GM12878 (cell line): Measurements from ENCODE around the gene DEF6. TPM values are rescaled to one million over a fixed set of nuclear protein-coding genes. Genes with fewer than 3 reads are reported as not detected.

ENCODE experiments used
- CBFB ChIP-seq: IDR thresholded peaks from 2 replicates; pipeline ENCODE4 v1.6.1; 2016; ENCODE audit warnings: antibody characterized with exemption, low read depth
- CBX3 ChIP-seq: fragments of 200-600 bp; sonication (generic); IDR thresholded peaks from 2 replicates; pipeline ENCODE4 v1.6.1; 2016; ENCODE audit warnings: low read depth, borderline replicate concordance
- CBX5 ChIP-seq: sonication (generic); IDR thresholded peaks from 2 replicates; pipeline ENCODE4 v1.6.1; 2016; ENCODE audit warnings: low read depth, moderate library complexity, mild to moderate bottlenecking, inconsistent platforms
- IKZF1 ChIP-seq: fragments of 450-650 bp; conservative IDR thresholded peaks from 2 replicates; pipeline ENCODE4 v1.6.1; 2017; ENCODE audit warnings: antibody characterized with exemption, mild to moderate bottlenecking
- IKZF2 ChIP-seq, 2 experiments: fragments of 450-650 bp; IDR thresholded peaks; 2 replicates each; pipeline ENCODE4 v1.6.1; 2017; ENCODE audit warnings: mild to moderate bottlenecking in 2 of 2, moderate library complexity in 2 of 2
- IRF4 ChIP-seq: IDR thresholded peaks from 2 replicates; pipeline ENCODE4 v1.6.1; 2011; ENCODE audit warnings: low read depth, low read length
- MTA3 ChIP-seq: IDR thresholded peaks from 2 replicates; pipeline ENCODE4 v1.6.1; 2012; ENCODE audit warnings: low read length, inconsistent platforms, borderline replicate concordance
- NFIC ChIP-seq: IDR thresholded peaks from 2 replicates; pipeline ENCODE4 v1.6.1; 2012; ENCODE audit warnings: low read depth, mild to moderate bottlenecking, inconsistent platforms, low read length, moderate library complexity
- PAX5 ChIP-seq: IDR thresholded peaks from 2 replicates; pipeline ENCODE4 v1.6.1; 2011; ENCODE audit warnings: low read depth, low read length, borderline replicate concordance
- POLR2AphosphoS2 ChIP-seq: IDR thresholded peaks from 2 replicates; pipeline ENCODE4 v1.6.1; 2011; ENCODE audit warnings: low read depth, mild to moderate bottlenecking, low read length, improper control_type of control experiment, moderate library complexity
- SREBF1 ChIP-seq: IDR thresholded peaks from 2 replicates; pipeline ENCODE4 v1.6.1; 2012; ENCODE audit warnings: mild to moderate bottlenecking, low read length
- STAT1 ChIP-seq: fragments of 450-650 bp; conservative IDR thresholded peaks from 2 replicates; pipeline ENCODE4 v1.6.1; 2014; ENCODE audit warnings: antibody characterized with exemption, mild to moderate bottlenecking
- TAF1 ChIP-seq: IDR thresholded peaks from 2 replicates; pipeline ENCODE4 v1.6.1; 2011; ENCODE audit warnings: mild to moderate bottlenecking, low read depth, low read length, borderline replicate concordance
- TBL1XR1 ChIP-seq: IDR thresholded peaks from 2 replicates; pipeline ENCODE4 v1.6.1; 2012; ENCODE audit warnings: low read depth, low read length, improper control_type of control experiment
- YY1 ChIP-seq: IDR thresholded peaks from 2 replicates; pipeline ENCODE4 v1.6.1; 2011; ENCODE audit warnings: low read depth, mild to moderate bottlenecking, low read length
- polyA plus RNA-seq, 11 experiments: library from polyadenylated mRNA; depleted of rRNA in 4 of 11; unstranded in 6 of 11; stranded (reverse) in 5 of 11; fragments of >200 nt; fragmentation: Nextera tagmentation in 4 of 11; fragmentation: Illumina TruSeq in 1 of 11; extraction: Ambion mirVana in 4 of 11; extraction: Trizol in 1 of 11; gene quantifications; 1 replicate in 1 of 11; 2 replicates in 10 of 11; pipeline versions ENCODE4 v1.2.1 to v1.2.3, GENCODE V29; 2011 to 2016; ENCODE audit warnings: inconsistent platforms in 2 of 11, missing spikeins in 2 of 11, low read depth in 1 of 11
- total RNA-seq, 4 experiments: library from RNA; depleted of rRNA in 3 of 4; stranded (reverse); fragments of >200 nt in 3 of 4; fragmentation: Illumina TruSeq in 1 of 4; extraction: Trizol in 1 of 4; gene quantifications; 2 replicates each; pipeline versions ENCODE4 v1.2.1 to v1.2.3, GENCODE V29; 2013 to 2021
- TF ChIP-seq, protein P1 (sequence below): IDR thresholded peaks from 2 replicates; pipeline ENCODE4 v1.6.1; 2012; ENCODE audit warnings: low read depth, low read length, improper control_type of control experiment
- TF ChIP-seq, protein P2 (sequence below): IDR thresholded peaks from 2 replicates; pipeline ENCODE4 v1.6.1; 2012; ENCODE audit warnings: low read depth, low read length, improper control_type of control experiment
- TF ChIP-seq, protein P3 (sequence below): IDR thresholded peaks from 2 replicates; pipeline ENCODE4 v1.6.1; 2012; ENCODE audit warnings: improper control_type of control experiment, low read depth, low read length; ENCODE audit not compliant: insufficient replicate concordance
- TF ChIP-seq, protein P4 (sequence below): IDR thresholded peaks from 2 replicates; pipeline ENCODE4 v1.6.1; 2011; ENCODE audit warnings: low read depth, mild to moderate bottlenecking, low read length, moderate library complexity, borderline replicate concordance; ENCODE audit errors: extremely low read depth
- TF ChIP-seq, protein P5 (sequence below): fragments of 450-650 bp; IDR thresholded peaks from 2 replicates; pipeline ENCODE4 v1.6.1; 2016; ENCODE audit warnings: mild to moderate bottlenecking
- TF ChIP-seq, protein P6 (sequence below): fragments of 450-650 bp; IDR thresholded peaks from 2 replicates; pipeline ENCODE4 v1.6.1; 2016; ENCODE audit warnings: mild to moderate bottlenecking

DEF6 gene
- total and polyA plus RNA-seq, 10 of the 15 experiments (the other 5 are each of a cell fraction or from before 2014, with no cell fraction given), result 3.3 to 69.5 (median 48.8) TPM

DNA sequence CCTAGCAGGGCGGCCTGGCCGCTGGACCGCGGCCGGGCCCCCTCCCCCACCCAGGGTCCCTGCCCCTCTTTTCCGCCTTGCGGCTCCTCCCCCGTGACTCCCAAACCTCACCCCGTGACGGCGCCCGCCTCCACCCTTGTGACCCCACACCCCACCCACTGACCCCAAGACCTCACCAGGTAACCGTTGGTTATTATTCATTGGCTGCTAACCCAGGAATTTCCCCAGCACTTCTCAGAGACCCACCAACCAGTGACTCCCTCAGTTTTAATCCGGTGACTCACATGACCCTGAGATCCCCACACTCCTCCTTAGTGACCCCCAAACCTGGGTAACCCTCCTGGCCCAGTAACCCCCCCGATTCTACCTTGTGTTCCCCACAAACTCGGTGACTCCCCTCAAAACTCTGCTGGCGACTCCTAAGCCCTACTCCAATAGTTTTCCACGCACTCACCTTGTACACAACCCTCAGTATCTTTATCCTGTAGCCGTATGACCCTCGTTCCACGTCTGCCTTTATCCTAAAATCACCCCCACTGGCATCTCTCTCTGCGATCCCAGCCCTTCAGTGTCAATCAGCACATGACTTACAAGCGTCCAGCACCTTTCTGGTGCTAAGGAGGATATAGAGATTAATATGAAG, 37.5 kb upstream of the DEF6 start (continued):
- TF ChIP-seq, protein P1, sequence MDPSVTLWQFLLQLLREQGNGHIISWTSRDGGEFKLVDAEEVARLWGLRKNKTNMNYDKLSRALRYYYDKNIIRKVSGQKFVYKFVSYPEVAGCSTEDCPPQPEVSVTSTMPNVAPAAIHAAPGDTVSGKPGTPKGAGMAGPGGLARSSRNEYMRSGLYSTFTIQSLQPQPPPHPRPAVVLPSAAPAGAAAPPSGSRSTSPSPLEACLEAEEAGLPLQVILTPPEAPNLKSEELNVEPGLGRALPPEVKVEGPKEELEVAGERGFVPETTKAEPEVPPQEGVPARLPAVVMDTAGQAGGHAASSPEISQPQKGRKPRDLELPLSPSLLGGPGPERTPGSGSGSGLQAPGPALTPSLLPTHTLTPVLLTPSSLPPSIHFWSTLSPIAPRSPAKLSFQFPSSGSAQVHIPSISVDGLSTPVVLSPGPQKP, result no peak
- no peak for TF ChIP-seq TBL1XR1
- TF ChIP-seq, protein P2, sequence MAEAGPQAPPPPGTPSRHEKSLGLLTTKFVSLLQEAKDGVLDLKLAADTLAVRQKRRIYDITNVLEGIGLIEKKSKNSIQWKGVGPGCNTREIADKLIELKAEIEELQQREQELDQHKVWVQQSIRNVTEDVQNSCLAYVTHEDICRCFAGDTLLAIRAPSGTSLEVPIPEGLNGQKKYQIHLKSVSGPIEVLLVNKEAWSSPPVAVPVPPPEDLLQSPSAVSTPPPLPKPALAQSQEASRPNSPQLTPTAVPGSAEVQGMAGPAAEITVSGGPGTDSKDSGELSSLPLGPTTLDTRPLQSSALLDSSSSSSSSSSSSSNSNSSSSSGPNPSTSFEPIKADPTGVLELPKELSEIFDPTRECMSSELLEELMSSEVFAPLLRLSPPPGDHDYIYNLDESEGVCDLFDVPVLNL, result no peak
- no peak for TF ChIP-seq YY1
- no peak for TF ChIP-seq CBX5
- TF ChIP-seq, protein P3, sequence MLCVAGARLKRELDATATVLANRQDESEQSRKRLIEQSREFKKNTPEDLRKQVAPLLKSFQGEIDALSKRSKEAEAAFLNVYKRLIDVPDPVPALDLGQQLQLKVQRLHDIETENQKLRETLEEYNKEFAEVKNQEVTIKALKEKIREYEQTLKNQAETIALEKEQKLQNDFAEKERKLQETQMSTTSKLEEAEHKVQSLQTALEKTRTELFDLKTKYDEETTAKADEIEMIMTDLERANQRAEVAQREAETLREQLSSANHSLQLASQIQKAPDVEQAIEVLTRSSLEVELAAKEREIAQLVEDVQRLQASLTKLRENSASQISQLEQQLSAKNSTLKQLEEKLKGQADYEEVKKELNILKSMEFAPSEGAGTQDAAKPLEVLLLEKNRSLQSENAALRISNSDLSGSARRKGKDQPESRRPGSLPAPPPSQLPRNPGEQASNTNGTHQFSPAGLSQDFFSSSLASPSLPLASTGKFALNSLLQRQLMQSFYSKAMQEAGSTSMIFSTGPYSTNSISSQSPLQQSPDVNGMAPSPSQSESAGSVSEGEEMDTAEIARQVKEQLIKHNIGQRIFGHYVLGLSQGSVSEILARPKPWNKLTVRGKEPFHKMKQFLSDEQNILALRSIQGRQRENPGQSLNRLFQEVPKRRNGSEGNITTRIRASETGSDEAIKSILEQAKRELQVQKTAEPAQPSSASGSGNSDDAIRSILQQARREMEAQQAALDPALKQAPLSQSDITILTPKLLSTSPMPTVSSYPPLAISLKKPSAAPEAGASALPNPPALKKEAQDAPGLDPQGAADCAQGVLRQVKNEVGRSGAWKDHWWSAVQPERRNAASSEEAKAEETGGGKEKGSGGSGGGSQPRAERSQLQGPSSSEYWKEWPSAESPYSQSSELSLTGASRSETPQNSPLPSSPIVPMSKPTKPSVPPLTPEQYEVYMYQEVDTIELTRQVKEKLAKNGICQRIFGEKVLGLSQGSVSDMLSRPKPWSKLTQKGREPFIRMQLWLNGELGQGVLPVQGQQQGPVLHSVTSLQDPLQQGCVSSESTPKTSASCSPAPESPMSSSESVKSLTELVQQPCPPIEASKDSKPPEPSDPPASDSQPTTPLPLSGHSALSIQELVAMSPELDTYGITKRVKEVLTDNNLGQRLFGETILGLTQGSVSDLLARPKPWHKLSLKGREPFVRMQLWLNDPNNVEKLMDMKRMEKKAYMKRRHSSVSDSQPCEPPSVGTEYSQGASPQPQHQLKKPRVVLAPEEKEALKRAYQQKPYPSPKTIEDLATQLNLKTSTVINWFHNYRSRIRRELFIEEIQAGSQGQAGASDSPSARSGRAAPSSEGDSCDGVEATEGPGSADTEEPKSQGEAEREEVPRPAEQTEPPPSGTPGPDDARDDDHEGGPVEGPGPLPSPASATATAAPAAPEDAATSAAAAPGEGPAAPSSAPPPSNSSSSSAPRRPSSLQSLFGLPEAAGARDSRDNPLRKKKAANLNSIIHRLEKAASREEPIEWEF, result no peak
- TF ChIP-seq, protein P4, sequence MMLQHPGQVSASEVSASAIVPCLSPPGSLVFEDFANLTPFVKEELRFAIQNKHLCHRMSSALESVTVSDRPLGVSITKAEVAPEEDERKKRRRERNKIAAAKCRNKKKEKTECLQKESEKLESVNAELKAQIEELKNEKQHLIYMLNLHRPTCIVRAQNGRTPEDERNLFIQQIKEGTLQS, result no peak
- TF ChIP-seq IKZF2 (IDR thresholded peaks at IDR 0.05), result peak in 1 of 2 experiments; percentile 36; a peak in 2 of 4 replicates
- TF ChIP-seq NFIC, result no peak
- no peak for TF ChIP-seq CBX3
- peak; percentile 25; the same call in 1 of the 2 replicates for TF ChIP-seq PAX5
- TF ChIP-seq POLR2AphosphoS2, result no peak
- TF ChIP-seq, protein P5, sequence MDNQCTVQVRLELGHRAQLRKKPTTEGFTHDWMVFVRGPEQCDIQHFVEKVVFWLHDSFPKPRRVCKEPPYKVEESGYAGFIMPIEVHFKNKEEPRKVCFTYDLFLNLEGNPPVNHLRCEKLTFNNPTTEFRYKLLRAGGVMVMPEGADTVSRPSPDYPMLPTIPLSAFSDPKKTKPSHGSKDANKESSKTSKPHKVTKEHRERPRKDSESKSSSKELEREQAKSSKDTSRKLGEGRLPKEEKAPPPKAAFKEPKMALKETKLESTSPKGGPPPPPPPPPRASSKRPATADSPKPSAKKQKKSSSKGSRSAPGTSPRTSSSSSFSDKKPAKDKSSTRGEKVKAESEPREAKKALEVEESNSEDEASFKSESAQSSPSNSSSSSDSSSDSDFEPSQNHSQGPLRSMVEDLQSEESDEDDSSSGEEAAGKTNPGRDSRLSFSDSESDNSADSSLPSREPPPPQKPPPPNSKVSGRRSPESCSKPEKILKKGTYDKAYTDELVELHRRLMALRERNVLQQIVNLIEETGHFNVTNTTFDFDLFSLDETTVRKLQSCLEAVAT, result peak; percentile 65; the same call in 1 of the 2 replicates
- TF ChIP-seq CBFB, result no peak
- TF ChIP-seq MTA3, result no peak
- TF ChIP-seq STAT1, result no peak
- TF ChIP-seq IKZF1, result no peak
- no peak for TF ChIP-seq TAF1
- TF ChIP-seq IRF4, result no peak
- no peak for TF ChIP-seq SREBF1
- TF ChIP-seq, protein P6, sequence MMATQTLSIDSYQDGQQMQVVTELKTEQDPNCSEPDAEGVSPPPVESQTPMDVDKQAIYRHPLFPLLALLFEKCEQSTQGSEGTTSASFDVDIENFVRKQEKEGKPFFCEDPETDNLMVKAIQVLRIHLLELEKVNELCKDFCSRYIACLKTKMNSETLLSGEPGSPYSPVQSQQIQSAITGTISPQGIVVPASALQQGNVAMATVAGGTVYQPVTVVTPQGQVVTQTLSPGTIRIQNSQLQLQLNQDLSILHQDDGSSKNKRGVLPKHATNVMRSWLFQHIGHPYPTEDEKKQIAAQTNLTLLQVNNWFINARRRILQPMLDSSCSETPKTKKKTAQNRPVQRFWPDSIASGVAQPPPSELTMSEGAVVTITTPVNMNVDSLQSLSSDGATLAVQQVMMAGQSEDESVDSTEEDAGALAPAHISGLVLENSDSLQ, result peak; percentile 64
